Muscle layer of colon (tissue), 2 donors: ENCODE results near the gene LCP2.

Experiments used
- H3K27ac ChIP-seq: one replicate; pipeline ENCODE4 v1.7.0; 2013; ENCODE audit warnings: low read depth, mild to moderate bottlenecking, low read length, moderate library complexity
- H3K27me3 ChIP-seq, 2 donors: one replicate each; pipeline ENCODE4 v1.7.0; 2013; ENCODE audit warnings: low read length in 2 of 2, mild to moderate bottlenecking in 2 of 2; ENCODE audit not compliant: insufficient read depth in 2 of 2, control insufficient read depth in 1 of 2
- H3K36me3 ChIP-seq: one replicate; pipeline ENCODE4 v1.7.0; 2013; ENCODE audit warnings: mild to moderate bottlenecking, low read length; ENCODE audit not compliant: insufficient read depth
- H3K4me1 ChIP-seq: one replicate; pipeline ENCODE4 v1.7.0; 2013; ENCODE audit warnings: mild to moderate bottlenecking, low read length; ENCODE audit not compliant: insufficient read depth
- H3K4me3 ChIP-seq, 2 donors: one replicate each; pipeline ENCODE4 v1.7.0; 2013; ENCODE audit warnings: low read length in 2 of 2, low read depth in 1 of 2, mild to moderate bottlenecking in 1 of 2, moderate library complexity in 1 of 2
- H3K9ac ChIP-seq: one replicate; pipeline ENCODE4 v1.7.0; 2013; ENCODE audit warnings: low read length
- H3K9me3 ChIP-seq: one replicate; pipeline ENCODE4 v1.7.0; 2013; ENCODE audit warnings: mild to moderate bottlenecking, low read length
- donor health status: abdominal sarcoma.
- donor health status: Adenocarcinoma of cecum.

LCP2 gene

DNA sequence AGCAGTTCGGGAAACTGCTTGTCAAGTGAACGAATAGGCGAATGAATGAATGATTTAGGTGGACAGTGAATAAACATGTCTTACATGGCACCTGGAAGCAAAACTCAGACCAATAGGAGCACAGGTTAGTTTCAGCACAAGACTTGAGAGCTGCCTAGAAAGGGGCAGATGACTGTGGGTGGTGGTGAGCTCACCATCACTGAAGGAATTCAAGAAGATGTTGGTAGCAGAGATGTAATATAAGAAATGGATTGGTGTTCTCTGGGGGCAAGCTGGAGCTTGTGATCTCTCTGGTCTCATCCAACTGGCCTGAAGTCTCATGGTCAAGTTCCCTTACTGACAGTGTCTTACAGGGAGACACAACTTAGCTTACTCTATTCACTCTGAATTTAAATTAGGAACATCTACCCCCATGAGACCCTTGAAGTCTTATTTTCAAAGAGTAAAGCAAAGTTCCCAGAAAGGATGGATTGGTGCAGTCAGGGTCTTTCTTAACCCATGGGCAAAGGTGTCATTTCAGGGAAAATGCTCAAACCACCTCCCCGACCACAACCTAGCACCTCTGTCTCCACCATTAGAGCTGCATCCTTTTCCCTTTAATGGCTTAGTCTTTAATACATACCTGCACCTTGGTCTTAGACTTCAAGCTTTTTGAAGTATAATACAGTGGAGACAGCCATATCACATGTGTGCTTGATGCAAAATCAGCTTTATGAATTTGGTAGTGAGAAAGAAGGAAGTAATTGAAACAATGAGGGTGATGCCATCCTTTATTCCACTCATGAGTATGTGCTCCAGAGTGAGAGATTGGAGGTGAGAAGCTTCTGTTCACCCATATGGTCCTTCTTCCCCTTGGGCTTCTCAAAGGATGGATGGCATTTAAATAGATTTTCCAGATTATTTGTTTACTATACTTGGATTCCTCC lies 5.1 kb downstream of the LCP2 start:
- no peaks in the 10 kb centered on the region for H3K36me3 ChIP-seq
- peaks cover 7% of the 10 kb centered on the region for H3K4me1 ChIP-seq
- no peak overlapping the region for H3K4me3 ChIP-seq
- H3K27ac ChIP-seq: no peak overlapping the region
- no peaks in the 10 kb centered on the region for H3K27me3 ChIP-seq
- H3K9me3 ChIP-seq: no peaks in the 10 kb centered on the region
- H3K9ac ChIP-seq: no peak overlapping the region

- Histone ChIP-seq H3K4me1 (peaks cover 7% of the 10 kb centered on the region), H3K27me3 (no peaks in the 10 kb centered on the region), H3K36me3 (no peaks in the 10 kb centered on the region), H3K4me3 (no peak overlapping the region), H3K27ac (no peak overlapping the region), H3K9me3 (no peaks in the 10 kb centered on the region), H3K9ac (no peak overlapping the region)
Observed at GRCh38 chr5:170290498-170290897, 7.1 kb downstream of the LCP2 start.

DNA sequence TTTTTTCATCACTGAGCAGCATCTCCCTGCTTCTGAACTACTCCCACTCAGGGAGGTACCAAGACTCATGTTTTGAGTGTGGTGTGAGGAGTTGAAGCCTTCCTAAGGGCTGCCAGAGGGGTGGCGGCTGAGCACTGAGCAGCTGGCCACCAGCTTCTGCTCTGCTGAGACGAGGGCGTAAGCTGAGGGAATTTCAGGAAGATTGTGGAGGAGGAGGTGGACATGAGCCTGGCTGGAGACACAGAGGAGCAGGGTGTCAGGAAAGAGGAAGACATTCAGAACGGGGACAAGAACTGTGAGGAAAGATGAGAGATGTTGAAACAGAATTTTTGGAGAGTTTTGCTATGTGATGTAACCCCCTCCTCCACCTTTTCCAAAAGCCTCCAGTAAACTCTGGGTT lies 7.8 kb downstream of the LCP2 start:
- Histone ChIP-seq H3K27me3 (no peaks in the 10 kb centered on the region), H3K27ac (no peak overlapping the region), H3K9me3 (no peaks in the 10 kb centered on the region), H3K4me1 (peaks cover 7% of the 10 kb centered on the region), H3K9ac (no peak overlapping the region), H3K4me3 (no peak overlapping the region), H3K36me3 (no peaks in the 10 kb centered on the region)

DNA sequence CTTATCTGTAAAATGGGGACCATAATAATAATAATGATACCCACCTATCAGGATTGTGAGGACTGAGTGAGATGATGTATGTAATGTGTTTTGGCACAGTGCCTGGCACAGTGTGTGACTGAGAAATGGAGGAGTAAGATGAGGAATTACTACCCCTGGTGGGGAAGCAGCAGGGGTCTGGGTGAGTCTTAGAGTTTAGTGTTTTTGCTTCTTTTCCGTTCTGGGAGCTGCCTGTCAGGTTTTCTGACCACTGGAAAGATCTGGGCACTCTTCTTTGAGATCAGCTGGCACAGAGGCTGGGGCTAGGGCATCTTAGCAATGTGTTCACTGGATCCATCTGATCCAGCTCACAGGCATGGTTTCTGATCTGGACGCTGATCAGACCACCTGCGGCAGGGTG lies 8.5 kb downstream of the LCP2 start:
- Histone ChIP-seq H3K4me1 (peaks cover 7% of the 10 kb centered on the region), H3K27ac (no peak overlapping the region), H3K9ac (no peak overlapping the region), H3K9me3 (no peaks in the 10 kb centered on the region), H3K36me3 (no peaks in the 10 kb centered on the region), H3K27me3 (no peaks in the 10 kb centered on the region), H3K4me3 (no peak overlapping the region)

DNA sequence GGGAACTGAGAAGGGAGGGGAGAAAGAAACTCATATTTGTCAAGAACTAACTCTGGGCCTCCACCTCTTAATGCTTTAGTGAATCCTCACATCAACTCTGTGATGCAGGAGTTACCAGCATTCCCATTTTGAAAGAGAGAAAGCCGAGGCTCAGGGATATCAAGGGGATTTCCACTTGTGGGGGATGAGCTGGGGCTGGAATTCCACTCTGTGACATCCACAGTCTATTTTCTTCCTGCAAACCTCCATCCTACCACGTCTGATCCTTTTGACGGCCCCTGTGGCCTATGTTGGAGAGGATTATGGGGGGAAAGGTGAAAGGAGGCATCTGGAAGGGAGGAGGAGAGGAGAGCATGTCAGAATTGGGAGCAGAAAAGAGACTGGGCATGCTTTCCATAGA lies 9.0 kb downstream of the LCP2 start:
- Histone ChIP-seq H3K27ac (no peak overlapping the region), H3K9ac (no peak overlapping the region), H3K4me1 (peaks cover 7% of the 10 kb centered on the region)

DNA sequence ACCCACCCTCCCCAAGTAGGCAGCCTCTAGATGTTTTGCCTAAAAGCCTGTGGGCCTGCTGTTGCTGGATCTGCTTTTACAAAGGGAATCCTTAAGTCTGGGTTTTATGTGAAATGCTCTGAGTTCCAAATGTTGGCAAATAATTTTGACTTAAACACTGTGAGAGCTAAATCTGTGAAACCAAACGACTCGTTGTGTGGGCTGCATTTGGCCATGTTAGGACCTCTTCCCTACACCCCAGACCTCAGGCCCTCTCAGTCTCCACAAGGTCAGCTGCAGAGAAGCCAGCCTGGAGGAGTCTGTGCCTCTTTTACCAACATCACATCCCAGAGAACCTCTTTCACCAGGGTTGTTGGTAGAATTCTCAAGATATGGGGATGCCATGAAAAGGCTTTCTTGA lies 9.4 kb downstream of the LCP2 start:
- no peaks in the 10 kb centered on the region for H3K36me3 ChIP-seq
- H3K27me3 ChIP-seq: no peaks in the 10 kb centered on the region
- H3K4me3 ChIP-seq: no peak overlapping the region
- H3K9ac ChIP-seq: no peak overlapping the region
- H3K4me1 ChIP-seq: peaks cover 7% of the 10 kb centered on the region
- no peak overlapping the region for H3K27ac ChIP-seq
- peaks cover 4% of the 10 kb centered on the region for H3K9me3 ChIP-seq

More for the DNA sequence above, 9.0 kb downstream of the LCP2 start:
- no peak overlapping the region for H3K4me3 ChIP-seq
- H3K9me3 ChIP-seq: peaks cover 4% of the 10 kb centered on the region
- H3K27me3 ChIP-seq: no peaks in the 10 kb centered on the region
- H3K36me3 ChIP-seq: no peaks in the 10 kb centered on the region

DNA sequence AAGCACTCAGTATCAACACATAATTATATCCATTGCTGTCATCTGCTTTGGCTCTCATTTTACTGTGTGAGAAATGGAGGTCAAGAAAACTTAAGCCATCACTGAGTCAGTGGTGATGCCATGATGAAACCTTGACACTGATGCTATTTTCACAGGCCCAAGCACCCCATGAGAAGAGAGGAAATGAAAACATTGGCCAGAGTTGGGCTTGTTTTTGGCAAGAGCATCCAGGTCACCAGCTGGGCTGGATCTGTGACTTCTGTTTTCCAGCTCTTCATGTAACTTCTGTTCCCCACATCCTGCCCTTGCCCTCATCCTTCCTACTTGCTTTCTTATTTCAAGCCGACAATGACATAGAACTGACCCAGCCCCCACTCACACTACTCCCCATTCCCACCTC lies 10.0 kb downstream of the LCP2 start:
- no peak overlapping the region for H3K9ac ChIP-seq
- no peaks in the 10 kb centered on the region for H3K27me3 ChIP-seq
- H3K27ac ChIP-seq: no peak overlapping the region
- H3K9me3 ChIP-seq: peaks cover 4% of the 10 kb centered on the region
- H3K4me1 ChIP-seq: peaks cover 7% of the 10 kb centered on the region
- H3K4me3 ChIP-seq: no peak overlapping the region
- no peaks in the 10 kb centered on the region for H3K36me3 ChIP-seq

- H3K9me3 ChIP-seq: peaks cover 4% of the 10 kb centered on the region
- no peak overlapping the region for H3K9ac ChIP-seq
- no peaks in the 10 kb centered on the region for H3K36me3 ChIP-seq
- no peak overlapping the region for H3K4me3 ChIP-seq
- H3K27me3 ChIP-seq: no peaks in the 10 kb centered on the region
- no peak overlapping the region for H3K27ac ChIP-seq
- H3K4me1 ChIP-seq: peaks cover 7% of the 10 kb centered on the region
Observed at GRCh38 chr5:170286386-170286925, 11.1 kb downstream of the LCP2 start.

GRCh38 chr5:170285181-170285580 lies 12.4 kb downstream of the LCP2 start:
- Histone ChIP-seq H3K36me3 (no peaks in the 10 kb centered on the region), H3K4me3 (no peak overlapping the region), H3K4me1 (peaks cover 10% of the 10 kb centered on the region)

GRCh38 chr5:170284231-170284630 lies 13.3 kb downstream of the LCP2 start:
- H3K4me1 ChIP-seq: peaks cover 17% of the 10 kb centered on the region
- H3K27ac ChIP-seq: no peak overlapping the region
- H3K9me3 ChIP-seq: peaks cover 4% of the 10 kb centered on the region
- H3K36me3 ChIP-seq: no peaks in the 10 kb centered on the region
- no peak overlapping the region for H3K4me3 ChIP-seq
- no peaks in the 10 kb centered on the region for H3K27me3 ChIP-seq
- H3K9ac ChIP-seq: no peak overlapping the region

More at GRCh38 chr5:170285181-170285580, 12.4 kb downstream of the LCP2 start:
- no peak overlapping the region for H3K9ac ChIP-seq
- peaks cover 4% of the 10 kb centered on the region for H3K9me3 ChIP-seq
- H3K27me3 ChIP-seq: no peaks in the 10 kb centered on the region
- no peak overlapping the region for H3K27ac ChIP-seq

GRCh38 chr5:170283296-170283695 lies 14.3 kb downstream of the LCP2 start:
- Histone ChIP-seq H3K4me3 (no peak overlapping the region), H3K9me3 (peaks cover 4% of the 10 kb centered on the region), H3K36me3 (no peaks in the 10 kb centered on the region), H3K27me3 (no peaks in the 10 kb centered on the region), H3K4me1 (peaks cover 15% of the 10 kb centered on the region), H3K9ac (no peak overlapping the region), H3K27ac (no peak overlapping the region)
